Measurements from ENCODE around the gene GPRASP1.

Gene GPRASP1, protein sequence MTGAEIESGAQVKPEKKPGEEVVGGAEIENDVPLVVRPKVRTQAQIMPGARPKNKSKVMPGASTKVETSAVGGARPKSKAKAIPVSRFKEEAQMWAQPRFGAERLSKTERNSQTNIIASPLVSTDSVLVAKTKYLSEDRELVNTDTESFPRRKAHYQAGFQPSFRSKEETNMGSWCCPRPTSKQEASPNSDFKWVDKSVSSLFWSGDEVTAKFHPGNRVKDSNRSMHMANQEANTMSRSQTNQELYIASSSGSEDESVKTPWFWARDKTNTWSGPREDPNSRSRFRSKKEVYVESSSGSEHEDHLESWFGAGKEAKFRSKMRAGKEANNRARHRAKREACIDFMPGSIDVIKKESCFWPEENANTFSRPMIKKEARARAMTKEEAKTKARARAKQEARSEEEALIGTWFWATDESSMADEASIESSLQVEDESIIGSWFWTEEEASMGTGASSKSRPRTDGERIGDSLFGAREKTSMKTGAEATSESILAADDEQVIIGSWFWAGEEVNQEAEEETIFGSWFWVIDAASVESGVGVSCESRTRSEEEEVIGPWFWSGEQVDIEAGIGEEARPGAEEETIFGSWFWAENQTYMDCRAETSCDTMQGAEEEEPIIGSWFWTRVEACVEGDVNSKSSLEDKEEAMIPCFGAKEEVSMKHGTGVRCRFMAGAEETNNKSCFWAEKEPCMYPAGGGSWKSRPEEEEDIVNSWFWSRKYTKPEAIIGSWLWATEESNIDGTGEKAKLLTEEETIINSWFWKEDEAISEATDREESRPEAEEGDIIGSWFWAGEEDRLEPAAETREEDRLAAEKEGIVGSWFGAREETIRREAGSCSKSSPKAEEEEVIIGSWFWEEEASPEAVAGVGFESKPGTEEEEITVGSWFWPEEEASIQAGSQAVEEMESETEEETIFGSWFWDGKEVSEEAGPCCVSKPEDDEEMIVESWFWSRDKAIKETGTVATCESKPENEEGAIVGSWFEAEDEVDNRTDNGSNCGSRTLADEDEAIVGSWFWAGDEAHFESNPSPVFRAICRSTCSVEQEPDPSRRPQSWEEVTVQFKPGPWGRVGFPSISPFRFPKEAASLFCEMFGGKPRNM (N-terminal part only)

DNA sequence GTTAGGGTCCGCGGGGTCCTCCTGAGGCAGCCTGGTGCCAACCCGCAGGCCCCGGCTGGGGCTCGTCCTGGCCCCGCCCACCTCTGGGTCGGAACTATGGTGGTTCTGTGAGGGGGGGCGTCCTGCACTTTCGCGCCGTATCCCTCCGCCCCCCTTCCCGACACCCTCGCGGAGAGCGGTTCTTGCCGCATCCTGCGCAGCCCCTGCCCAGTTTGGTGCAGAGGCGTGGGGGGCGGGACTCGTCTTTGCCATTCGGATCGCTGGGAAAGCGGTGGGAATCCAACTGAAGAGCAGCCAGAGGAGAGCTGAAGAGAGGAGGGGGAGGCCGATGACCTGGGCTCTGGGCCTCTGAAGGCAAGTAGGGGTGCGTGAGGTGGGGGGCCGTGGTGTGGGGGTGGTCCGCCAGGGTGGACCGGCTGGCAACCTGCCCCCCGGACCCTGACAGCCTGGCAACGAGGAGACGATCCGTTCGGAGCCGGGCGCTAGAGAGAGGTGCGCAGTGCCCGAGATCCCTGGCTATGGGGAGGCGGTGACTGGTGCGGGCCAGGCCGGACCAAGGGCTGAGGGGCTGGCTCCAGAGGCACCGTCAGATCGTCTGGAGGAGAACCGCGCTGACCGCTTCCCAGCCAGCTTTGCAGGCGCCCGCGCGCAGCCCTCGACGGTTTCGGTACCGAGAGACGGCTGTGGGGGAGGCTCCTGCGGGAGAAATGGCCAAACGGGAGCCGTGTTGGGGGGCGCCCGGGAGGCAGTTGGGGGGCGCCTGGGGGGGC lies at the start of gene GPRASP1:
TSS of gene GPRASP1 (plus strand) at position 242 of the 770 bp plus-strand sequence. CDS start 2,431 bp downstream, outside the sequence.
- H3K4me3 ChIP-seq (ENCODE audit: low read length): peak within 1 kb of the TSS; percentile 62
- DNase-seq (ENCODE audit: low read depth): peak; percentile 44
- TF ChIP-seq, protein P1, sequence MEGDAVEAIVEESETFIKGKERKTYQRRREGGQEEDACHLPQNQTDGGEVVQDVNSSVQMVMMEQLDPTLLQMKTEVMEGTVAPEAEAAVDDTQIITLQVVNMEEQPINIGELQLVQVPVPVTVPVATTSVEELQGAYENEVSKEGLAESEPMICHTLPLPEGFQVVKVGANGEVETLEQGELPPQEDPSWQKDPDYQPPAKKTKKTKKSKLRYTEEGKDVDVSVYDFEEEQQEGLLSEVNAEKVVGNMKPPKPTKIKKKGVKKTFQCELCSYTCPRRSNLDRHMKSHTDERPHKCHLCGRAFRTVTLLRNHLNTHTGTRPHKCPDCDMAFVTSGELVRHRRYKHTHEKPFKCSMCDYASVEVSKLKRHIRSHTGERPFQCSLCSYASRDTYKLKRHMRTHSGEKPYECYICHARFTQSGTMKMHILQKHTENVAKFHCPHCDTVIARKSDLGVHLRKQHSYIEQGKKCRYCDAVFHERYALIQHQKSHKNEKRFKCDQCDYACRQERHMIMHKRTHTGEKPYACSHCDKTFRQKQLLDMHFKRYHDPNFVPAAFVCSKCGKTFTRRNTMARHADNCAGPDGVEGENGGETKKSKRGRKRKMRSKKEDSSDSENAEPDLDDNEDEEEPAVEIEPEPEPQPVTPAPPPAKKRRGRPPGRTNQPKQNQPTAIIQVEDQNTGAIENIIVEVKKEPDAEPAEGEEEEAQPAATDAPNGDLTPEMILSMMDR (conservative IDR thresholded peaks at IDR 0.05; ENCODE audit: low read length): no peak

DNA sequence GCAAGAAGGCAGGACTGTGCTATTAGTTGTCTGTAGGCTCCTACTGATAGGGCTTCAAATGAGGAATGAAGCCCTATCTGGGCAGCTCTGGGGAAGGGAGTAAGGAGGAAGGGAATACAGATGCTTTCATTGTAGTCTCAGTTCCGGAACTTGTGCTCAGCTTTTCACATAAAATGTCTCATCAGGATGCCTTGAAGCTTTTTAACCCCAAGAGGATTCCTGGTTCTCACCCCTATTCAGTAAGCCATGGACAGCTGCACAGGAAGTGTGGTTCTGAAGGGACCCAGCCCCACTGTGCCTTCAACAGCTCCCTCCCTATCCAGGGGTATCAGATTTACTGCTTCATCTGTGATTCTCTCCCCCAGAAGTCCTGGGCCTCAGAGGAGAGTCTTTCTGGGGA lies 47.0 kb upstream of the GPRASP1 start:
- TF ChIP-seq, protein P1 (conservative IDR thresholded peaks at IDR 0.05; ENCODE audit: low read length): no peak
- no peak overlapping the region for H3K4me3 ChIP-seq (ENCODE audit: low read length)
- DNase-seq (ENCODE audit: low read depth): no peak

DNA sequence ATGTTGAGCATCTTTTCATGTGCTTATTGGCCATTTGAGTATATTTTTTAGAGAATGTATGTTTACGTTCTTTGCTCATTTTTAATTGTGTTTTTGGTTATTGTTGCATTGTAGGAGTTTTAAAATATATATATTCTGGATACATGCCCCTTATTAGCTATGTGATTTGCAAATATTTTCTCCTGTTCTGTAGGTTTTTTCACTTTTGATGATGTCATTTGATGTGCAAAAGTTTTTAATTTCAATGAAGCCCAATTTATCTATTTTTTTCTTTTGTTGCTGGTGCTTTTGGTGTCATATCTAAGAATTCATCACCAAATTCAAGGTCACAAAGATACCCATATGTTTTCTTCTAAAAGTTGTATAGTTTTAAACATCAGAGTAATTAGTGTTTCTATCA lies 45.2 kb upstream of the GPRASP1 start:
- no peak overlapping the region for H3K4me3 ChIP-seq (ENCODE audit: low read length)
- DNase-seq (ENCODE audit: low read depth): no peak
- TF ChIP-seq, protein P1 (conservative IDR thresholded peaks at IDR 0.05; ENCODE audit: low read length): no peak

DNA sequence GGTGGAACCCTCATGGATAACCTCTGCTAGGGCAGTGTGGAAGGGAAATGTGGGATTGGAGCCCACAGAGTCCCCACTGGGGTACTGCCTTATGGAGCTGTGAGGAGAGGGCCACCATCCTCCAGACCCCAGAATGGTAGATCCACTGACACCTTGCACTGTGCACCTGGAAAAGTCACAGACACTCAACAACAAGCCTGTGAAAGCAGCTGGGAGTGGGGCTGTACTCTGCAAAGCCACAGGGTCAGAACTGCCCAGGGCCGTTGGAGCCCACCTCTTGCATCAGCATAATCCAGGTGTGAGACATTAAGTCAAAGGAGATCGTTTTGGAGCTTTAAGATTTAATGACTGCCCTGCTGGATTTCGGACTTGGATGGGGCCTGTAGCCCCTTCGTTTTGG lies 40.4 kb upstream of the GPRASP1 start:
- no peak for DNase-seq (ENCODE audit: low read depth)
- TF ChIP-seq, protein P1 (conservative IDR thresholded peaks at IDR 0.05; ENCODE audit: low read length): no peak
- no peak overlapping the region for H3K4me3 ChIP-seq (ENCODE audit: low read length)

DNA sequence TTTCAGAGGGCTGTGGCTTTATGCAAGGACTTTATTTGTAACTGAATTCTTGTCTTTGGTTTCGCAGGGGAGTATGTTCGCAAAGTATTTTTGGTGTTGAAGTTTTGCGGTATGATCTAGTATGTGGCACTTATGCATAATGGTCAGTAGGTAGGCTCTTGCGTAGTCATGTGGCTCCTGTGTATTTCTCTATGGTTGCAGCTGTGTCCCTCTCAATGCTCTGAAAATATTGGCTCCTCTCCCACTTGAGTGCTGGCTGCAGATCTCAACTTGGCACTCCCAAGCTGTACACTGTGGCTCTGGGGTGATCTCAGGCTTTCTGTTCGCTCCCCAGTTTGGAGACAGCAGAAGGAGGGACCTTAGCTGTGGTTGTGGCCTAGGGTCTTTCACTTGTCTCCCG lies 27.2 kb upstream of the GPRASP1 start:
- TF ChIP-seq, protein P1 (conservative IDR thresholded peaks at IDR 0.05; ENCODE audit: low read length): no peak
- no peak overlapping the region for H3K4me3 ChIP-seq (ENCODE audit: low read length)
- peak; percentile 5 for DNase-seq (ENCODE audit: low read depth)

DNA sequence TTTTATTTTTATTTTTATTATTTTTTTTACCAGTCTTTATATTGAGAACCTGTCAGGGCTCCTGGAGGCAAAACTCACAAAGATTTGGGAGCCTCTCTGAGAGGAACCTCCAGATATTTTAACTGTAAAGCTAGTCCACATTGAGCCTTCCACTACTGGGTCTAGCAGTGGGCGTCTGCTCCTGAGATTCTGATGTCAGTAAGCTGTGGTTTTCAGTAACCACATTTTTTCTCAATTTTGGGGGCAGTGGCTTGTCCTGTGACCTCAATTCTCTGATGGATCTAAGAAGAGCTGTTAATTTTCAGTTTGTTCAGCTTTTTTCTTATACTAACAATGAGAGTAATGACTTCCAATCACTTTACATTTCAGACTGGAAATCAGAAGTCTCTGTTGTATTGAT lies 23.6 kb upstream of the GPRASP1 start:
- no peak for DNase-seq (ENCODE audit: low read depth)
- TF ChIP-seq, protein P1 (conservative IDR thresholded peaks at IDR 0.05; ENCODE audit: low read length): no peak
- H3K4me3 ChIP-seq (ENCODE audit: low read length): no peak overlapping the region

All from AG10803 (cell line).